K562 (cell line): Measurements from ENCODE around the gene ABHD16A. TPM values are rescaled to one million over a fixed set of nuclear protein-coding genes. Genes with fewer than 3 reads are reported as not detected.

Source experiments
- ARHGAP35 ChIP-seq: fragments of 450-650 bp; IDR thresholded peaks from 2 replicates; pipeline ENCODE4 v1.6.1; 2018; ENCODE audit not compliant: partially characterized antibody
- CHD7 ChIP-seq: fragments of 200-600 bp; sonication (generic); IDR thresholded peaks from one replicate; pipeline ENCODE4 v1.6.1; 2012; ENCODE audit warnings: mild to moderate bottlenecking, low read depth, low read length, inconsistent platforms
- ESRRB ChIP-seq: fragments of 250-450 bp; sonication (Bioruptor Pico); IDR thresholded peaks from 2 replicates; pipeline ENCODE4 v1.5.0; 2020; ENCODE audit warnings: mild to moderate bottlenecking, moderate library complexity, borderline replicate concordance
- HNRNPL ChIP-seq: fragments of 200-400 bp; formaldehyde crosslinking; IDR thresholded peaks from 2 replicates; pipeline ENCODE4 v1.6.1; 2017; ENCODE audit warnings: low read depth, mild to moderate bottlenecking, low read length
- ILF3 ChIP-seq: fragments of 450-650 bp; IDR thresholded peaks from 2 replicates; pipeline ENCODE4 v1.6.1; 2018; ENCODE audit warnings: antibody characterized with exemption, mild to moderate bottlenecking, moderate library complexity, borderline replicate concordance
- MYNN ChIP-seq, 2 experiments: sonication (generic); formaldehyde crosslinking in 1 of 2; IDR thresholded peaks; 2 replicates each; pipeline versions ENCODE4 v1.5.0 to v1.6.1; 2016 to 2020; ENCODE audit warnings: antibody characterized with exemption in 1 of 2, missing genetic modification reagents in 1 of 2
- PHF21A ChIP-seq: fragments of 450-650 bp; IDR thresholded peaks from 2 replicates; pipeline ENCODE4 v1.6.1; 2017; ENCODE audit warnings: low read depth, borderline replicate concordance
- PTRF ChIP-seq: fragments of 450-650 bp; IDR thresholded peaks from 2 replicates; pipeline ENCODE4 v1.6.1; 2016; ENCODE audit warnings: mild to moderate bottlenecking, missing genetic modification characterization, missing compliant biosample characterization
- RBM34 ChIP-seq: fragments of 200-400 bp; formaldehyde crosslinking; IDR thresholded peaks from 2 replicates; pipeline ENCODE4 v1.6.1; 2018; ENCODE audit warnings: low read length, borderline replicate concordance; ENCODE audit not compliant: insufficient read depth
- SIX5 ChIP-seq, 2 experiments: IDR thresholded peaks; 2 replicates each; pipeline ENCODE4 v1.6.1; 2011; ENCODE audit warnings: low read length in 2 of 2, borderline replicate concordance in 1 of 2, low read depth in 1 of 2, mild to moderate bottlenecking in 1 of 2, moderate library complexity in 1 of 2; ENCODE audit not compliant: insufficient read depth in 1 of 2
- SMARCB1 ChIP-seq: IDR thresholded peaks from 2 replicates; pipeline ENCODE4 v1.6.1; 2011; ENCODE audit warnings: improper control_type of control experiment, low read depth; ENCODE audit not compliant: insufficient read length
- ZBTB7A ChIP-seq: IDR thresholded peaks from 2 replicates; pipeline ENCODE4 v1.6.1; 2011; ENCODE audit warnings: low read depth, mild to moderate bottlenecking, low read length, moderate library complexity, borderline replicate concordance; ENCODE audit not compliant: control insufficient read depth
- ZC3H4 ChIP-seq: sonication (generic); formaldehyde crosslinking; IDR thresholded peaks from 2 replicates; pipeline ENCODE4 v1.9.0; 2021; ENCODE audit warnings: missing genetic modification reagents, borderline replicate concordance
- ZFP1 ChIP-seq: fragments of 450-650 bp; formaldehyde crosslinking; IDR thresholded peaks from 2 replicates; pipeline ENCODE4 v1.4.0; 2020; ENCODE audit warnings: mild to moderate bottlenecking, mixed read lengths
- polyA plus RNA-seq, 8 experiments: library from polyadenylated mRNA; depleted of rRNA in 4 of 8; stranded (reverse) in 5 of 8; unstranded in 3 of 8; fragments of >200 nt; fragmentation: Nextera tagmentation in 2 of 8; fragmentation: Illumina TruSeq in 1 of 8; extraction: Ambion mirVana in 2 of 8; extraction: Trizol in 1 of 8; gene quantifications; 2 replicates each; pipeline versions ENCODE4 v1.2.1 to v1.2.3, GENCODE V29; 2011 to 2014; ENCODE audit warnings: inconsistent platforms in 1 of 8, missing spikeins in 1 of 8
- total RNA-seq, 7 experiments: library from RNA; depleted of rRNA in 6 of 7; stranded (reverse); fragments of >200 nt in 6 of 7; fragmentation: Illumina TruSeq in 2 of 7; extraction: Trizol in 2 of 7; gene quantifications; 2 replicates each; pipeline versions ENCODE4 v1.2.1 to v1.2.3, GENCODE V29; 2011 to 2021; ENCODE audit warnings: low replicate concordance in 1 of 7
- TF ChIP-seq, protein P1 (sequence below): fragments of 450-650 bp; IDR thresholded peaks from 2 replicates; pipeline ENCODE4 v1.6.1; 2016; ENCODE audit warnings: low read depth, mild to moderate bottlenecking, moderate library complexity

The ABHD16A gene
- total and polyA plus RNA-seq, 9 of the 15 experiments (the other 6 are each of a cell fraction or from before 2014, with no cell fraction given) = 25.8 to 120 (median 81.6) TPM

GRCh38 chr6:31725502-31726350 lies 22.6 kb upstream of the ABHD16A start (continued):
- TF ChIP-seq CHD7 = no peak
- TF ChIP-seq ZFP1 (CRISPR knock-in tag) = peak; percentile 11; the same call in 1 of the 2 replicates
- no peak for TF ChIP-seq RBM34
- TF ChIP-seq ZBTB7A = no peak
- no peak for TF ChIP-seq SMARCB1
- TF ChIP-seq ILF3 = no peak
- no peak for TF ChIP-seq HNRNPL
- TF ChIP-seq PHF21A = no peak
- peak; percentile 83 for TF ChIP-seq MYNN (IDR thresholded peaks at IDR 0.05)
- TF ChIP-seq MYNN (CRISPR knock-in tag; IDR thresholded peaks at IDR 0.05) = no peak
- TF ChIP-seq ZC3H4 (CRISPR knock-in tag) = no peak
- TF ChIP-seq ESRRB = no peak
- no peak for TF ChIP-seq ARHGAP35
- TF ChIP-seq, protein P1, sequence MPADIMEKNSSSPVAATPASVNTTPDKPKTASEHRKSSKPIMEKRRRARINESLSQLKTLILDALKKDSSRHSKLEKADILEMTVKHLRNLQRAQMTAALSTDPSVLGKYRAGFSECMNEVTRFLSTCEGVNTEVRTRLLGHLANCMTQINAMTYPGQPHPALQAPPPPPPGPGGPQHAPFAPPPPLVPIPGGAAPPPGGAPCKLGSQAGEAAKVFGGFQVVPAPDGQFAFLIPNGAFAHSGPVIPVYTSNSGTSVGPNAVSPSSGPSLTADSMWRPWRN = no peak
- no peak for TF ChIP-seq PTRF (tag)
- TF ChIP-seq SIX5 (IDR thresholded peaks at IDR 0.05; ENCODE audit: borderline replicate concordance in 1 of 2, insufficient read depth in 1 of 2, low read depth in 1 of 2, low read length in 2 of 2) = no peak
